Measurements from ENCODE around the gene NDUFS2. TPM values are rescaled to one million over a fixed set of nuclear protein-coding genes. Genes with fewer than 3 reads are reported as not detected.
A peak's percentile ranks its signal among the peaks of the same experiment; 100 is the strongest.

NDUFS2 gene
- total RNA-seq, 1 experiment from 2014 or later: 94.9 TPM

DNA sequence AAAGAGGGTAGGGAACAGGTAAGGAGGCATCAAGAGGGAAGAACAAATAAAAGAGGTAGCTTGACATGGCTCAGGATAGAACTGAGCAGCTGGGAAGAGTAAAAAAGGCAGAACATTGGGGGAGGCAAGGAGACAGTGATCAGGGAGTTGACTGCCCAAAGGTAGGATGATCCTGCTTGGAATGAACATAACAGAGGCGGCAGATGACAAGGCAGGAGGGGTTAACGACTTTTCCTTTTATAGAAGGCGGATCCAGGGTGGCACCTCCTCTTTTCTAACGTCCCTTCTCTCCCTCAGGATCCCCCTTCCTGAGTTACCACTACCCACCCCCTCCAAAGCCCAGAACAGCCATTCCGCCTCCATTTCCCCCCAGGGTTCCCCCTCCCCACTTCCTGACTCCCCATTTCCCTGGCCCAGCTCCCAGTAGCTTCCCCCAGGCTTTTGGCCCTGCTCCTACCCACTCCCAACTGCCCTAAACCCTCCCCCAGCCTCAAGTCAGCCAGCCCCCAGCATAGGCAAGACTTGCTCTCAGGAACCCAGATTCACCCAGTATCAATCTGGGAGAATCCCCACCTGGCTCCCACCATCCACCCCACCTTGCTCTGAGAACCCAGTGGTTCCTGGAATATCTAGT lies 2.5 kb upstream of the NDUFS2 start:
- TF ChIP-seq SIN3A (IDR thresholded peaks at IDR 0.05; ENCODE audit: borderline replicate concordance, insufficient read depth, low read depth, low read length): no peak
- no peak for TF ChIP-seq REST (IDR thresholded peaks at IDR 0.05; ENCODE audit: insufficient read depth in 1 of 2, low read depth in 2 of 2, low read length in 1 of 2)
- no peak for TF ChIP-seq POLR2AphosphoS5 (IDR thresholded peaks at IDR 0.05; ENCODE audit: low read depth, low read length)
- no peaks in the 10 kb centered on the region for H3K9me3 ChIP-seq (ENCODE audit: control insufficient read depth, insufficient read depth, low read depth, low read length)
- H3K36me3 ChIP-seq (ENCODE audit: control insufficient read depth, insufficient read depth, low read length): no peaks in the 10 kb centered on the region; the same call in 1 of the 2 replicates
- BruUV-seq (replicated peaks): no TSS peak
- ATAC-seq (no peak), DNase-seq (ENCODE audit: low read depth, low spot score) (no peak)
- POLR2A ChIA-PET: no interaction called here
- in situ Hi-C loops (cut with HindIII; ENCODE audit: low pct_unique_long_range_greater_than_20kb, low sequenced_read_pairs): loop anchor here (25.0 kb wide), 1 partner anchor 188 kb away; no protein-coding TSS in a partner anchor
- H3K27ac ChIP-seq (ENCODE audit: low read length): no peak overlapping the region
- H3K4me3 ChIP-seq (ENCODE audit: low read depth in 2 of 2, low read length in 2 of 2): no peak overlapping the region
- intact Hi-C loops (cut with micrococcal nuclease; ENCODE audit: unreplicated experiment): no loop called here
- no peaks in the 10 kb centered on the region for H3K27me3 ChIP-seq (ENCODE audit: control insufficient read depth, insufficient read depth, low read length)
- CTCF ChIA-PET: interaction anchor here (0.5 kb wide), 1 partner anchor 139 kb away, joined by 12 read pairs; no protein-coding TSS in a partner anchor
- peaks cover 38% of the 10 kb centered on the region for H3K4me1 ChIP-seq (ENCODE audit: control insufficient read depth, insufficient read depth, low read length)

GRCh38 chr1:161200421-161200991 lies 1.7 kb upstream of the NDUFS2 start:
- Histone ChIP-seq H3K9me3 (ENCODE audit: control insufficient read depth, insufficient read depth, low read depth, low read length) (no peaks in the 10 kb centered on the region), H3K27me3 (ENCODE audit: control insufficient read depth, insufficient read depth, low read length) (no peaks in the 10 kb centered on the region), H3K4me3 (ENCODE audit: low read depth in 2 of 2, low read length in 2 of 2) (no peak overlapping the region), H3K4me1 (ENCODE audit: control insufficient read depth, insufficient read depth, low read length) (peaks cover 38% of the 10 kb centered on the region), H3K27ac (ENCODE audit: low read length) (peak overlapping the region; percentile 96), H3K36me3 (ENCODE audit: control insufficient read depth, insufficient read depth, low read length) (no peaks in the 10 kb centered on the region; the same call in 1 of the 2 replicates)
- ChIA-PET POLR2A (no interaction called here), CTCF (no interaction called here)
- in situ Hi-C loops (cut with HindIII; ENCODE audit: low pct_unique_long_range_greater_than_20kb, low sequenced_read_pairs): loop anchor here (25.0 kb wide), 1 partner anchor 187 kb away; no protein-coding TSS in a partner anchor
- TF ChIP-seq POLR2AphosphoS5 (IDR thresholded peaks at IDR 0.05; ENCODE audit: low read depth, low read length) (no peak), REST (IDR thresholded peaks at IDR 0.05; ENCODE audit: insufficient read depth in 1 of 2, low read depth in 2 of 2, low read length in 1 of 2) (no peak), SIN3A (IDR thresholded peaks at IDR 0.05; ENCODE audit: borderline replicate concordance, insufficient read depth, low read depth, low read length) (no peak)
- TF ChIP-seq, protein P1, sequence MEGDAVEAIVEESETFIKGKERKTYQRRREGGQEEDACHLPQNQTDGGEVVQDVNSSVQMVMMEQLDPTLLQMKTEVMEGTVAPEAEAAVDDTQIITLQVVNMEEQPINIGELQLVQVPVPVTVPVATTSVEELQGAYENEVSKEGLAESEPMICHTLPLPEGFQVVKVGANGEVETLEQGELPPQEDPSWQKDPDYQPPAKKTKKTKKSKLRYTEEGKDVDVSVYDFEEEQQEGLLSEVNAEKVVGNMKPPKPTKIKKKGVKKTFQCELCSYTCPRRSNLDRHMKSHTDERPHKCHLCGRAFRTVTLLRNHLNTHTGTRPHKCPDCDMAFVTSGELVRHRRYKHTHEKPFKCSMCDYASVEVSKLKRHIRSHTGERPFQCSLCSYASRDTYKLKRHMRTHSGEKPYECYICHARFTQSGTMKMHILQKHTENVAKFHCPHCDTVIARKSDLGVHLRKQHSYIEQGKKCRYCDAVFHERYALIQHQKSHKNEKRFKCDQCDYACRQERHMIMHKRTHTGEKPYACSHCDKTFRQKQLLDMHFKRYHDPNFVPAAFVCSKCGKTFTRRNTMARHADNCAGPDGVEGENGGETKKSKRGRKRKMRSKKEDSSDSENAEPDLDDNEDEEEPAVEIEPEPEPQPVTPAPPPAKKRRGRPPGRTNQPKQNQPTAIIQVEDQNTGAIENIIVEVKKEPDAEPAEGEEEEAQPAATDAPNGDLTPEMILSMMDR (IDR thresholded peaks at IDR 0.05): no peak
- BruUV-seq (replicated peaks): no TSS peak
- ATAC-seq (no peak), DNase-seq (ENCODE audit: low read depth, low spot score) (no peak)
- intact Hi-C loops (cut with micrococcal nuclease; ENCODE audit: unreplicated experiment): no loop called here
